Measurements from ENCODE around the gene GZMM.

GZMM gene

DNA sequence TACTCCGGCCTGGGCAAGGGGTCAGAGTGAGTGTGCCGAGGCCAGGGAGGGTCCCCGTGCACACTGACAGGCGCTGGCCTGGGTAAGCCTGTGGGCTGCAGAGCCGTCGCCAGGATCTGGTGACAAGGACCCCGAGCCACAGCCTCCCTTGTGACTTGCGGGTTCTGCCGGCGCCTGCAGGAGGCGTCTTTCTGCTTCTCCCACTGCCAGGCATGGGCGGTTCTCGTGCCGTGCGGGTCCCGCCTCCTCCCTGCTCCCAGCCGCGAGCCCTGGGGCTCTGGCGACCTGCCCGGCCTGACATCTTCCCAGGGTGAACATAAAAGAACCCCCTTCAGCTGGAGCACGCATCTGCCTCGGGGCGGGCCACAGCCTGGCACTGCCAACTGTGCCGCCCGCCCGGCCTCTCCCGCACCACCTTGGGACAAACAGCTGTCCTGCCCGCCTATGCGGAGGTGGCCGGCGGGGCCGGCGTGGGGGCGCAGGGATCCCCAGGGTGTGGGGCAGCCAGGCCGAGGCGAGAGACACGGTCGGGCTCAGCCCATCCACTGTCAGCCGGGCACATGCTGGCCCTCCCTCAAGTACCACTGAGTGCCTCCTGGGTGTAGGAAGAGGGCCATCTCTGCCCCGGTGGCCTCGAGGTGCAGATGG lies 44.4 kb downstream of the GZMM start:
- Histone ChIP-seq H3K27me3 (ENCODE audit: control insufficient read depth, insufficient read depth, low read length) (peaks cover 49% of the 10 kb centered on the region), H3K9ac (ENCODE audit: low read length) (peak overlapping the region; percentile 35), H3K4me1 (ENCODE audit: control insufficient read depth, insufficient read depth, low read length) (peaks cover 13% of the 10 kb centered on the region), H3K4me3 (ENCODE audit: low read depth, low read length) (peak overlapping the region; percentile 52), H3K36me3 (ENCODE audit: control insufficient read depth, insufficient read depth, low read length) (no peaks in the 10 kb centered on the region; the same call in 1 of the 2 replicates), H3K9me3 (ENCODE audit: control insufficient read depth, insufficient read depth, low read depth, low read length) (no peaks in the 10 kb centered on the region), H3K27ac (ENCODE audit: low read depth, low read length) (no peak overlapping the region)

DNA sequence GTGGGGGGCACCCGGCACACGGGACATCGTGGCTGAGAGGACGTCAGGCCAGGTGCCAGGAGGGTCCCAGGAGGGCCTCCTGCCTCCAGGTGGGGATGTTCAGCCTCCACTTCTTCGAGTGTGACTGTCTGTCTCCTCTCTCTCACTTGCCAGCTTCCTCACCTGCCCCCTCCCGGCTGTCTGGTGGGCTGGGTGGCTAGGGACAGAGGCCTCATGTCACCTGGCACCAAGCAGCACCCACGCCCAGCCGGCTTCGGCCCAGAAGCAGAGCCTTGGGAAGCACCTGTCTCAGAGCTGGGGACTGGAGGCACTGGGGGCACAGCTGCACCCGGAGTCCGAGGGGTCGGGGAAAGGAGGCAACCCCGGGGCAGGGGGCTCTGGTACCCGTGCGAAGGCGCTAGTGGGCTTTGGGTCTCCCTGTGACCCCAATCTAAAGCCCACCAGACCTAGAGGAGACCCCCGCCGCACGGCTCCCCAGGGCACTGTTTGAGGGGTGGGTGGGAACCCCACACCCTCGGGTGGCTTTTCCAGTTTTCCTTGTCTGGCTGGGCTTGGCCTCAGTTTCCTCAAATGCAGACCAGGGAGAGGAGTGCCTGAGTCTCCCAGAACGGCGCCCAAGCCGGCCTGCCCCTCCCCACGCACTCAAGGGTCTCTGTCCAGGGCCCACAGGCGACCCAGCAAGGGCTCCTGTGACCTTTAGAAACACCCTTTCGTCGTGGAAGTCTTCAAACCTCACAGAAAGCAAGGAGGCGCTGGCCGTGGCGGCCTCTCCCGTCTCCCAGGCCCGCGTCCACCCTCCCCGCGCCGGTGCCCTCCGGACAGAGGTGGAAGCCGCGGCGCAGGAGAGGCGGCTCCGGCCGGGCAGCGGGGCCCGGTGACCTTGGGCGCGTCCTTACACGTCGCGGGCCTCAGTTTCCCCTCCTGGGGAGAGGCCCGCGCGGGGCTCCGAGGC lies 45.2 kb downstream of the GZMM start:
- Histone ChIP-seq H3K4me3 (ENCODE audit: low read depth, low read length) (peak overlapping the region; percentile 52), H3K27ac (ENCODE audit: low read depth, low read length) (no peak overlapping the region), H3K27me3 (ENCODE audit: control insufficient read depth, insufficient read depth, low read length) (peaks cover 57% of the 10 kb centered on the region), H3K36me3 (ENCODE audit: control insufficient read depth, insufficient read depth, low read length) (no peaks in the 10 kb centered on the region), H3K9me3 (ENCODE audit: control insufficient read depth, insufficient read depth, low read depth, low read length) (no peaks in the 10 kb centered on the region), H3K4me1 (ENCODE audit: control insufficient read depth, insufficient read depth, low read length) (peaks cover 13% of the 10 kb centered on the region), H3K9ac (ENCODE audit: low read length) (peak overlapping the region; percentile 35)

DNA sequence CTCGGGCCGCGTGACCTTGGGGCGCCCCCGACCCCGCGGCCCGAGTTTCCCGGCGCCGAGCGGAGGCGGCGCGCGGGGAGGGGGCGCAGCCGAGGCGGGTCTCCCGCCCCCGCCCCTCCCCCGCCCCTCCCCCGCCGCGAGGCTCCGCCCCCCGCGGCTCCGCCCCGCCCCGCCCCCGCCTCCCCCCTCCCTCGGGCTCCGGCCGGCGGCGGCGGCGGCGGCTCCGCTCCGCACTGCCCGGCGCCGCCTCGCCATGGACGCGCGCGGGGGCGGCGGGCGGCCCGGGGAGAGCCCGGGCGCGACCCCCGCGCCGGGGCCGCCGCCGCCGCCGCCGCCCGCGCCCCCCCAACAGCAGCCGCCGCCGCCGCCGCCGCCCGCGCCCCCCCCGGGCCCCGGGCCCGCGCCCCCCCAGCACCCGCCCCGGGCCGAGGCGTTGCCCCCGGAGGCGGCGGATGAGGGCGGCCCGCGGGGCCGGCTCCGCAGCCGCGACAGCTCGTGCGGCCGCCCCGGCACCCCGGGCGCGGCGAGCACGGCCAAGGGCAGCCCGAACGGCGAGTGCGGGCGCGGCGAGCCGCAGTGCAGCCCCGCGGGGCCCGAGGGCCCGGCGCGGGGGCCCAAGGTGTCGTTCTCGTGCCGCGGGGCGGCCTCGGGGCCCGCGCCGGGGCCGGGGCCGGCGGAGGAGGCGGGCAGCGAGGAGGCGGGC lies 46.0 kb downstream of the GZMM start, which contains the start of gene HCN2:
Gene HCN2, plus strand, starts transcription at position 189 of the 703 bp plus-strand sequence. Its CDS starts 65 bp downstream, at position 254.
- no peak within 1 kb of the TSS for H3K27ac ChIP-seq (ENCODE audit: low read depth, low read length)
- H3K4me3 ChIP-seq (ENCODE audit: low read depth, low read length): peak within 1 kb of the TSS; percentile 52
- peaks cover 63% of the 10 kb centered on the region for H3K27me3 ChIP-seq (ENCODE audit: control insufficient read depth, insufficient read depth, low read length)

DNA sequence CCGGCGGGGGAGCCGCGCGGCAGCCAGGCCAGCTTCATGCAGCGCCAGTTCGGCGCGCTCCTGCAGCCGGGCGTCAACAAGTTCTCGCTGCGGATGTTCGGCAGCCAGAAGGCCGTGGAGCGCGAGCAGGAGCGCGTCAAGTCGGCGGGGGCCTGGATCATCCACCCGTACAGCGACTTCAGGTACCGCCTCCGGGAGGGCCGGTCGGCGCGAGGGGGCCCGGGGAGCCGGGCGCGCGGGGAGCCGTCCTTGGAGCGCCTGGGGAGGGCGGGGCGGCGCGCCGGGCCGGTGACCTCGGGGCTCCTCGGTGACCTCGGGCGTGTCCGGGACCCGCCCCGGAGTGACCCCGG lies 46.5 kb downstream of the GZMM start:
- Histone ChIP-seq H3K27ac (ENCODE audit: low read depth, low read length) (no peak overlapping the region), H3K36me3 (ENCODE audit: control insufficient read depth, insufficient read depth, low read length) (no peaks in the 10 kb centered on the region), H3K4me3 (ENCODE audit: low read depth, low read length) (peak overlapping the region; percentile 51; the same call in 1 of the 2 replicates), H3K9ac (ENCODE audit: low read length) (no peak overlapping the region), H3K9me3 (ENCODE audit: control insufficient read depth, insufficient read depth, low read depth, low read length) (no peaks in the 10 kb centered on the region), H3K27me3 (ENCODE audit: control insufficient read depth, insufficient read depth, low read length) (peaks cover 63% of the 10 kb centered on the region), H3K4me1 (ENCODE audit: control insufficient read depth, insufficient read depth, low read length) (peaks cover 13% of the 10 kb centered on the region)

More for the DNA sequence above, 46.0 kb downstream of the GZMM start, which contains the start of gene HCN2:
- Histone ChIP-seq H3K4me1 (ENCODE audit: control insufficient read depth, insufficient read depth, low read length) (peaks cover 13% of the 10 kb centered on the region), H3K9ac (ENCODE audit: low read length) (no peak within 1 kb of the TSS), H3K9me3 (ENCODE audit: control insufficient read depth, insufficient read depth, low read depth, low read length) (no peaks in the 10 kb centered on the region), H3K36me3 (ENCODE audit: control insufficient read depth, insufficient read depth, low read length) (no peaks in the 10 kb centered on the region)

DNA sequence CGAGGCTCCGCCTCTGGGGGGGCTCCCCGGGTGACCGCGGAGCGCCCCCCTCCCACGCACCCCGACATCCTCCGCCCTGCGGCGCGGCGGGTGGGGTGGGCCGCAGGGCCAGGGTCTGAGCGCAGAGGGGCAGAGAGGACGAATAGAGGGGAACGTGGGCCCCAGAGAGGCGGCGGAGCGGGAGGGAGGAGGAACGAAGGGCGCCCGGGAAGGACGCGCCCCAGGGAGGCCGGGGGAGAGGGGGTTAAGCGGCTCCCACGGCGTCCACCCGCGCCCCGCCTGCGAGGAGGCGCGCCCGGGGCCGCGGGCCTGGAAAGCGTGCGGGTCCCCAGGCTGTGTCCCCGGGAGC lies 46.9 kb downstream of the GZMM start:
- Histone ChIP-seq H3K36me3 (ENCODE audit: control insufficient read depth, insufficient read depth, low read length) (no peaks in the 10 kb centered on the region), H3K27me3 (ENCODE audit: control insufficient read depth, insufficient read depth, low read length) (peaks cover 63% of the 10 kb centered on the region), H3K9me3 (ENCODE audit: control insufficient read depth, insufficient read depth, low read depth, low read length) (no peaks in the 10 kb centered on the region), H3K9ac (ENCODE audit: low read length) (no peak overlapping the region), H3K27ac (ENCODE audit: low read depth, low read length) (no peak overlapping the region), H3K4me3 (ENCODE audit: low read depth, low read length) (peak overlapping the region; percentile 51; the same call in 1 of the 2 replicates), H3K4me1 (ENCODE audit: control insufficient read depth, insufficient read depth, low read length) (peaks cover 13% of the 10 kb centered on the region)

DNA sequence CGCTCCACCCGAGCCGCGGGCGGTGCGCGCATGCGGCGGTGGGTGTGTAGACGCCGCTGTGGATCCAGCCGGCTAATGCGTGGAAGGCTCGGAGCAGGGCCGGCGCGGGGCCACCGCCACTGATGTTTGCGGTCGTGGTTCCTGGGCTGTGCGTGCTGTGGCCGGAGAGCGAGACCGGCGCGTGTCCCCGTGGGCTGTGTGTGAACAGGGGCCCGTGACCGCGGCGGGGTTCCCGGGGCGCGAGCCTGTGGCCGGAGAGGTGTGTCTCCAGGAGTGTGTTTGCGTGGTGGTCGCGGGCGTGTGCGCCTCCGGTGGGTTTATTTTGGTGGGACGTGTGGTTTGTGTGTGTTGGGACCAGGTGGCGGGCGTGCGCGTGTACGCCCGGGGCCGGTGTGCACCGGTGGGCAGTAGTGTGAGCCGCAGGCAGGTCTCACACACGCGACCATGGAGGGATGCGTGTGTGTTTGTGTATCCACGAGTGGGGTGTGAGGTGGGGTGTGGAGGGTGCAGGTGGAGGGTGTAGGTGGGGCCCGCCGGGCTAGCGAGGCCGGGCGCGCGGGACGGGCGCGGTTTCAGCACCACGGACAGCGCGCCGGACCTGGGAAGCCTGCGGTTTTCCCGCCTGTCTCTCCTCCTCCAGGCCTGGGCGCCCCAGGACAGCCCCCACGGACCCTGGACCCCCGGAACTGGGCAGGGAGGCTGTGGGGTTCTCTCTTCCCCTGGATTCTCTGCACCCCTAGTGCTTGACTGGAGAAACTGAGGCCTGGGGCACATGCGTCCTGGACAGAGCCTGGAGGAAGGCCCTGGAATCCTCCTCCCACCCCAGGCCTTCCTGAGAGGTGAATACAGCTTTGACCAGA lies 47.5 kb downstream of the GZMM start:
- Histone ChIP-seq H3K4me3 (ENCODE audit: low read depth, low read length) (peak overlapping the region; percentile 51), H3K36me3 (ENCODE audit: control insufficient read depth, insufficient read depth, low read length) (no peaks in the 10 kb centered on the region), H3K9ac (ENCODE audit: low read length) (no peak overlapping the region), H3K4me1 (ENCODE audit: control insufficient read depth, insufficient read depth, low read length) (peaks cover 13% of the 10 kb centered on the region), H3K9me3 (ENCODE audit: control insufficient read depth, insufficient read depth, low read depth, low read length) (no peaks in the 10 kb centered on the region), H3K27me3 (ENCODE audit: control insufficient read depth, insufficient read depth, low read length) (peaks cover 63% of the 10 kb centered on the region), H3K27ac (ENCODE audit: low read depth, low read length) (no peak overlapping the region)

DNA sequence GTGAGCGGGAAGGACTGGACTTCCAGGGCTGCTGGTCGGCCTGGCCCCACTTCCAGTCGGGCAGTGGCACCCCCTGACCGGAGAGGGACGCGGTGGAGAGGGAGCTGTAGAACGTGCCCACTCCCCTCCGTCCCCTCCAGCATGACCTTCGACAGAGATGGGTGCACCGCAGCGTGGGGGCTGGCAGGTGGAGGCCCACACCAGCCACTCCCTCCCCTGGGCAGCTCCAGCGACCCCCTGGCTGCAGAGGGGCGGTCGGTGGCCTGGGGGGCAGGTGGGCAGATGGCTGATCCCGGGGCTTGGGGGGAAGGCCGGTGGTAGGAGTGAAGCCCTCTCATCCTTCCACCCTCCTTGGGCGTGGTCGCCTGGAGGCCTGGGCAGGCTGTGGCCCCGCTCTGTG lies 48.2 kb downstream of the GZMM start:
- no peak overlapping the region for H3K4me3 ChIP-seq (ENCODE audit: low read depth, low read length)
- peaks cover 63% of the 10 kb centered on the region for H3K27me3 ChIP-seq (ENCODE audit: control insufficient read depth, insufficient read depth, low read length)
- peaks cover 13% of the 10 kb centered on the region for H3K4me1 ChIP-seq (ENCODE audit: control insufficient read depth, insufficient read depth, low read length)
- H3K9me3 ChIP-seq (ENCODE audit: control insufficient read depth, insufficient read depth, low read depth, low read length): no peaks in the 10 kb centered on the region
- no peaks in the 10 kb centered on the region for H3K36me3 ChIP-seq (ENCODE audit: control insufficient read depth, insufficient read depth, low read length)
- no peak overlapping the region for H3K9ac ChIP-seq (ENCODE audit: low read length)
- H3K27ac ChIP-seq (ENCODE audit: low read depth, low read length): no peak overlapping the region

DNA sequence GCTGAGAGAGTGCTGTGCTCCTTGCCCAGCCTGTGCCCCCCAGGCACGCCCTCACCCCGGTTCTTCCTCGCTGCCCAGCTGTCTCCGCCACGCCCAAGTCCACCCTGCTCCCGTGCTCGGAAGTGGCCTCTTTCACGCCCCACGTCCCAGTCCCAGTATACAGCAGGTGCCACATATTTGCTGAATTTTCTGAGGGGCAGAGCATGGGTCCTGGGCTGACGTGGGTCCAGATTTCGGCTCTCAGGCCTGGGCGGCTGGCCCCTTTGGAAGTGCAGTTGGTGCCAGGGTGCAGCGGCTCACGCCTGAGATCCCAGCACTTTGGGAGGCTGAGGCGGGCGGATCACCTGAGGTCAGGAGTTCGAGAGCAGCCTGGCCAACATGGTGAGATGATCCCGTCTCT lies 49.2 kb downstream of the GZMM start:
- H3K9ac ChIP-seq (ENCODE audit: low read length): no peak overlapping the region
- H3K4me3 ChIP-seq (ENCODE audit: low read depth, low read length): no peak overlapping the region
- peaks cover 60% of the 10 kb centered on the region for H3K27me3 ChIP-seq (ENCODE audit: control insufficient read depth, insufficient read depth, low read length)
- H3K4me1 ChIP-seq (ENCODE audit: control insufficient read depth, insufficient read depth, low read length): peaks cover 13% of the 10 kb centered on the region
- H3K27ac ChIP-seq (ENCODE audit: low read depth, low read length): no peak overlapping the region
- no peaks in the 10 kb centered on the region for H3K9me3 ChIP-seq (ENCODE audit: control insufficient read depth, insufficient read depth, low read depth, low read length)
- no peaks in the 10 kb centered on the region for H3K36me3 ChIP-seq (ENCODE audit: control insufficient read depth, insufficient read depth, low read length)

DNA sequence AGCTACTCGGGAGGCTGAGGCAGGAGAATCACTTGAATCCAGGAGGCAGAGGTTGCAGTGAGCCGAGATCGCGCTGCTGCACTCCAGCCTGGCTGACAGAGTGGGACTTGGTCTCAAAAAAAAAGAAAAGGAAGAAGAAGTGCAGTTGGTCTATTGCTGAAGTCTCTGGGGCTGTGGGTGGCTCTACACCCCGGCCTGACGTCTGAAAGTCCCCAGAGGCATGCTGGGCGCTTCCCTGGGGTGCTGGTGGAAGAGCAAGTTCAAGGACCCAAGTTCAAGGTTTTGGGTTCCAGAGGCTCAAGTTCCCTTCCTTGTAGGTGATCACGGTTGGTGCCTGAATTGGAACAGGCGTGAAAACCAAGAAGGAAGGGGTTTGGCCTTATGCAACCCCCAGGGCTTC lies 49.7 kb downstream of the GZMM start:
- Histone ChIP-seq H3K36me3 (ENCODE audit: control insufficient read depth, insufficient read depth, low read length) (no peaks in the 10 kb centered on the region), H3K4me3 (ENCODE audit: low read depth, low read length) (no peak overlapping the region), H3K27me3 (ENCODE audit: control insufficient read depth, insufficient read depth, low read length) (peaks cover 55% of the 10 kb centered on the region), H3K4me1 (ENCODE audit: control insufficient read depth, insufficient read depth, low read length) (peaks cover 10% of the 10 kb centered on the region), H3K9me3 (ENCODE audit: control insufficient read depth, insufficient read depth, low read depth, low read length) (no peaks in the 10 kb centered on the region), H3K27ac (ENCODE audit: low read depth, low read length) (no peak overlapping the region), H3K9ac (ENCODE audit: low read length) (no peak overlapping the region)

DNA sequence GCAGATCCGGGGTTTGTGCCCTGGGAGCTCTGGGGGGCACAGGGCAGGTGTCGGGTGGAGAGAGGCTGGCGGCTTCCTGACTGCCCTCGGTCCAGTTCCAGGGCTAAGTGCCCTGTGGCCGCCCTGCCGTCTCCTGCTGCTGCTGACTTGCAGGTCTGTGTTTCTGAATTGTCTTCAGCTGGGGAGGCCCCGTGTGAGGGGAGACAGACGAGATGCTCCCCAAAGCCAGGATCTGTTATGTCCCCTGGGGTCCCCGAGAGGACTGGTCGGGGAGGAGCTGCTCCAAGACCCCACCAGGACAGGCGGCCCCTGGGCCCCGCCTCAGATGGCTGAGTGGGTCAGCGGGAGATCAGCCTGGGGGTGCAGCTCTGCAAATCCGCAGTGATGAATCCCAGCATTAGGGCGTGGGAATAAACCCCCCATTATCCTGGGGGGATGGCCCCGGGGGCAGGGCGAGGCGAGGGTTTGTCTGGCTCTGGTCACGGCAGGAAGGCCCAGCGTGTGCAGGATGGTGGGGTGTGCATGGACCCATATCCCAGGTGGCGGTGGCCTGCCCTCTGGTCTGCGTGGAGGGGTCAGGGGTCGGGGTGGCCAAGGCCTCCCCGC lies 50.5 kb downstream of the GZMM start:
- no peaks in the 10 kb centered on the region for H3K36me3 ChIP-seq (ENCODE audit: control insufficient read depth, insufficient read depth, low read length)
- H3K27ac ChIP-seq (ENCODE audit: low read depth, low read length): no peak overlapping the region
- no peaks in the 10 kb centered on the region for H3K9me3 ChIP-seq (ENCODE audit: control insufficient read depth, insufficient read depth, low read depth, low read length)
- 0 out of 2 replicates have a peak, but pooled peaks cover 2% of the 10 kb centered on the region for H3K4me1 ChIP-seq (ENCODE audit: control insufficient read depth, insufficient read depth, low read length)
- no peak overlapping the region for H3K4me3 ChIP-seq (ENCODE audit: low read depth, low read length)
- H3K27me3 ChIP-seq (ENCODE audit: control insufficient read depth, insufficient read depth, low read length): peaks cover 46% of the 10 kb centered on the region
- no peak overlapping the region for H3K9ac ChIP-seq (ENCODE audit: low read length)

Data from HUES6 (cell line).